ENCODE measurements around the gene USP7. TPM values are rescaled to one million over a fixed set of nuclear protein-coding genes. Genes with fewer than 3 reads are reported as not detected.
"Not testable (repeated sequence)": the region's sequence is repeated elsewhere in the genome, so short reads cannot be mapped to it uniquely, and the experiment has no call there.

USP7 gene
- total and polyA plus RNA-seq, 12 donors, result 22.2 to 84.8 (median 65.7) TPM

GRCh38 chr16:8986818-8987191 lies 23.1 kb upstream of the USP7 start:
- intact Hi-C loops (cut with DNase I), result no loop called here
- TF ChIP-seq, protein P1, sequence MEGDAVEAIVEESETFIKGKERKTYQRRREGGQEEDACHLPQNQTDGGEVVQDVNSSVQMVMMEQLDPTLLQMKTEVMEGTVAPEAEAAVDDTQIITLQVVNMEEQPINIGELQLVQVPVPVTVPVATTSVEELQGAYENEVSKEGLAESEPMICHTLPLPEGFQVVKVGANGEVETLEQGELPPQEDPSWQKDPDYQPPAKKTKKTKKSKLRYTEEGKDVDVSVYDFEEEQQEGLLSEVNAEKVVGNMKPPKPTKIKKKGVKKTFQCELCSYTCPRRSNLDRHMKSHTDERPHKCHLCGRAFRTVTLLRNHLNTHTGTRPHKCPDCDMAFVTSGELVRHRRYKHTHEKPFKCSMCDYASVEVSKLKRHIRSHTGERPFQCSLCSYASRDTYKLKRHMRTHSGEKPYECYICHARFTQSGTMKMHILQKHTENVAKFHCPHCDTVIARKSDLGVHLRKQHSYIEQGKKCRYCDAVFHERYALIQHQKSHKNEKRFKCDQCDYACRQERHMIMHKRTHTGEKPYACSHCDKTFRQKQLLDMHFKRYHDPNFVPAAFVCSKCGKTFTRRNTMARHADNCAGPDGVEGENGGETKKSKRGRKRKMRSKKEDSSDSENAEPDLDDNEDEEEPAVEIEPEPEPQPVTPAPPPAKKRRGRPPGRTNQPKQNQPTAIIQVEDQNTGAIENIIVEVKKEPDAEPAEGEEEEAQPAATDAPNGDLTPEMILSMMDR (IDR thresholded peaks at IDR 0.05), result no peak

DNA sequence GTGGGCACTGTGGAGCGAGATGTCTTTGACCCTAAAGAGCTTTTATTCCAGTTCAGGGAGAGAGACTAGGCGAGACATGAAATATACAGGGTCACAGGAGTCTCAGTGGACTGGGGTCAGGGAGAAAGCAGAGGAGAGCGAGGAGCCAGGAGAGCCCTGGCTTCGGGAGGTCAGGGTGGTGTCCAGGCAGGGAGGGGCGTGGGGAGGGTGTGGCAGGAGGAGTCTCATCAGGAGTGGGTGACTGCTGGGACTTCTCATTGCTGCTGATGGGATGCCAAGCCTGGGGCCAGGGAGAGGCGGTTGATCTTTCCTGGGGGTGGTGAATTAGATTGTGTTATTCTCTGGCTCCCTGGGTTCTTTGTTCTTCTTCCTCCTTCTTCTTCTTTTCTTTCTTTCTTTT lies 22.4 kb upstream of the USP7 start:
- Histone ChIP-seq H3K27me3 (peaks cover 0 to 9% (median 0%) of the 10 kb centered on the region in 7 donors), H3K4me3 (no peak overlapping the region), H3K27ac (no peak overlapping the region), H3K9me3 (no peaks in the 10 kb centered on the region), H3K4me1 (no peaks in the 10 kb centered on the region), H3K36me3 (no peaks in the 10 kb centered on the region)
- WGBS, 2 donors, result 78 to 80% methylated on average over 6 of the region's 6 CpGs
- TF ChIP-seq, protein P1 (IDR thresholded peaks at IDR 0.05), result no peak
- intact Hi-C loops (cut with DNase I), result no loop called here
- DNase-seq (no peak), ATAC-seq (no peak)

More at GRCh38 chr16:8986818-8987191, 23.1 kb upstream of the USP7 start:
- 77 to 80% methylated on average over 5 of the region's 5 CpGs for WGBS, 2 donors
- no peak for DNase-seq
- no peaks in the 10 kb centered on the region for H3K9me3 ChIP-seq
- no peaks in the 10 kb centered on the region for H3K4me1 ChIP-seq
- H3K27ac ChIP-seq, result no peak overlapping the region
- peaks cover 0 to 9% (median 0%) of the 10 kb centered on the region in 7 donors for H3K27me3 ChIP-seq
- H3K36me3 ChIP-seq, result no peaks in the 10 kb centered on the region
- ATAC-seq, result no peak
- H3K4me3 ChIP-seq, result no peak overlapping the region

DNA sequence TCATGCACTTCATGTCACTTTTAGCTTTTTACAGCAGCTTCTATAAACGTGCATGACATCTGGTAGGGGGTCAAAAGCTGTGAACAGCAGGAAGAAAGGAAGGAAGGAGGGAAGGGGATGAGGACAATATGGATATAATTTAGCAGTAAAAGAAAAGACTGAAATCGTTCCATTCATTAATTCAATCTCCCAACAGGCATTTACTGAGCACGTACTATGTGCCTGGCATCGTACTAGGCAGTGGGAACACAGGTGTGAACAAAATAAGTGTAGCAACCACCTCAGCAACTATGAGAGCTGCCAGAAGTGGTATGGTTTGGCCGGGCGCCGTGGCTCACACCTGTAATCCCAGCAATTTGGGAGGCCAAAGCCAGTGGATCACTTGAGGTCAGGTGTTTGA lies 19.1 kb upstream of the USP7 start:
- 80 to 81% methylated on average over 7 of the region's 7 CpGs for WGBS, 2 donors
- Histone ChIP-seq H3K27me3 (peaks cover 0 to 4% (median 0%) of the 10 kb centered on the region in 7 donors), H3K36me3 (no peaks in the 10 kb centered on the region), H3K4me3 (no peak overlapping the region), H3K4me1 (no peaks in the 10 kb centered on the region), H3K9me3 (no peaks in the 10 kb centered on the region), H3K27ac (no peak overlapping the region)
- intact Hi-C loops (cut with DNase I), result no loop called here
- TF ChIP-seq, protein P1 (IDR thresholded peaks at IDR 0.05), result no peak
- DNase-seq (no peak), ATAC-seq (no peak)

DNA sequence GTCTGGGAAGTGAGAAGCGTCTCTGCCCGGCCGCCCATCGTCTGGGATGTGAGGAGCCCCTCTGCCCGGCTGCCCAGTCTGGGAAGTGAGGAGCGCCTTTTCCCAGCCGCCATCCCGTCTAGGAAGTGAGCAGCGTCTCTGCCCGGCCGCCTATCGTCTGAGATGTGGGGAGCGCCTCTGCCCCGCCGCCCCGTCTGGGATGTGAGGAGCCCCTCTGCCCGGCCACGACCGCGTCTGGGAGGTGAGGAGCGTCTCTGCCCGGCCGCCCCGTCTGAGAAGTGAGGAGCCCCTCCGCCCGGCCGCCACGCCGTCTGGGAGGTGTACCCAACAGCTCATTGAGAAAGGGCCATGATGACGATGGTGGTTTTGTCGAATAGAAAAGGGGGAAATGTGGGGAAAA lies 18.2 kb upstream of the USP7 start:
- H3K27ac ChIP-seq; H3K4me1 ChIP-seq; H3K4me3 ChIP-seq; H3K36me3 ChIP-seq; intact Hi-C loops (cut with DNase I); H3K9me3 ChIP-seq; DNase-seq; ATAC-seq; H3K27me3 ChIP-seq: not testable (repeated sequence)
- WGBS, 2 donors, result 94 to 96% methylated on average over 31 of the region's 31 CpGs

GRCh38 chr16:8976189-8976588 lies 12.5 kb upstream of the USP7 start:
- 73 to 79% methylated on average over 3 of the region's 3 CpGs for WGBS, 2 donors
- H3K27ac ChIP-seq; DNase-seq; intact Hi-C loops (cut with DNase I); H3K4me1 ChIP-seq; H3K9me3 ChIP-seq; H3K4me3 ChIP-seq; H3K36me3 ChIP-seq; H3K27me3 ChIP-seq; ATAC-seq: not testable (repeated sequence)
